GM12892 (cell line): ENCODE measurements around the gene GPR180.

Experiments used
- POLR2AphosphoS5 ChIP-seq: IDR thresholded peaks from 2 replicates; pipeline ENCODE4 v1.6.1; 2011; ENCODE audit warnings: low read depth, low read length, control low read depth
- TAF1 ChIP-seq: IDR thresholded peaks from 2 replicates; pipeline ENCODE4 v1.6.1; 2011; ENCODE audit warnings: low read depth, mild to moderate bottlenecking, control low read depth, low read length, borderline replicate concordance

- TF ChIP-seq POLR2AphosphoS5 (no peak), TAF1 (no peak)
Measured at GRCh38 chr13:94646904-94647303, 45.2 kb downstream of the GPR180 start.
